Thyroid gland (tissue), 4 donors: Measurements from ENCODE around the gene CD3D. TPM values are rescaled to one million over a fixed set of nuclear protein-coding genes. Genes with fewer than 3 reads are reported as not detected.

Experiments
- DNase-seq, 2 donors: peaks; one replicate each; pipeline ENCODE4 v3.0.0-alpha.2; 2019
- H3K27ac ChIP-seq, 3 donors: fragments of 200-600 bp; sonication (generic); 1 replicate in 2 of 3; 2 replicates in 1 of 3; pipeline ENCODE4 v1.5.1; 2016 to 2019; ENCODE audit warnings: mild to moderate bottlenecking in 1 of 3, moderate library complexity in 1 of 3
- H3K27me3 ChIP-seq: fragments of 200-600 bp; sonication (generic); one replicate; pipeline ENCODE4 v1.5.1; 2019
- H3K36me3 ChIP-seq, 2 donors: fragments of 200-600 bp; sonication (generic); one replicate each; pipeline ENCODE4 v1.5.1; 2016 to 2019
- H3K4me1 ChIP-seq, 2 donors: fragments of 200-600 bp; sonication (generic); one replicate each; pipeline ENCODE4 v1.5.1; 2017 to 2019
- H3K4me3 ChIP-seq, 3 donors: fragments of 200-600 bp; sonication (generic); replicated peaks in 1 of 3; 1 replicate in 2 of 3; 2 replicates in 1 of 3; pipeline ENCODE4 v1.5.1; 2016; ENCODE audit warnings: mild to moderate bottlenecking in 1 of 3
- H3K9me3 ChIP-seq: fragments of 200-600 bp; sonication (generic); one replicate; pipeline ENCODE4 v1.5.1; 2017
- CTCF ChIP-seq, 6 experiments: fragments of 200-600 bp in 3 of 6; fragments of 450-650 bp in 3 of 6; sonication (generic) in 3 of 6; IDR thresholded peaks; one replicate each; pipeline ENCODE4 v1.5.1; 2016 to 2019; ENCODE audit warnings: antibody characterized with exemption in 6 of 6, mild to moderate bottlenecking in 2 of 6, inconsistent platforms in 1 of 6, moderate library complexity in 1 of 6
- POLR2A ChIP-seq, 2 donors: fragments of 450-650 bp; IDR thresholded peaks; one replicate each; pipeline ENCODE4 v1.6.1; 2017; ENCODE audit warnings: antibody characterized with exemption in 2 of 2, mild to moderate bottlenecking in 2 of 2, moderate library complexity in 1 of 2
- WGBS, 2 donors: methylation state at CpG; one replicate each; pipeline ENCODE4 v1.1.5; 2017; 5-methylcytosine and 5-hydroxymethylcytosine counted together
- intact Hi-C: fragments of 100-400 bp; cut with DNase I; formaldehyde crosslinking; loops from one replicate; pipeline ENCODE4 v1.15.1; 2023
- total RNA-seq, 4 donors: library from RNA; depleted of rRNA; stranded (reverse); fragments of >200 nt; gene quantifications; one replicate each; pipeline ENCODE4 v1.2.3, GENCODE V29; 2016

CD3D gene
- total RNA-seq, 4 donors from 2014 or later, result 2.0 to 2.3 (median 2.1) TPM; not detected in 1

- DNase-seq, result no peak
- H3K27me3 ChIP-seq, result no peaks in the 10 kb centered on the region
- intact Hi-C loops, result no loop called here
- peaks cover 72 to 86% of the 10 kb centered on the region in 2 donors for H3K36me3 ChIP-seq
- no peaks in the 10 kb centered on the region for H3K4me1 ChIP-seq
- TF ChIP-seq CTCF (IDR thresholded peaks at IDR 0.05) (no peak), POLR2A (IDR thresholded peaks at IDR 0.05) (no peak)
- H3K9me3 ChIP-seq, result no peaks in the 10 kb centered on the region
- H3K4me3 ChIP-seq, result no peak overlapping the region
- H3K27ac ChIP-seq, result no peak overlapping the region
Observed at GRCh38 chr11:118375978-118376377, 33.5 kb upstream of the CD3D start.

DNA sequence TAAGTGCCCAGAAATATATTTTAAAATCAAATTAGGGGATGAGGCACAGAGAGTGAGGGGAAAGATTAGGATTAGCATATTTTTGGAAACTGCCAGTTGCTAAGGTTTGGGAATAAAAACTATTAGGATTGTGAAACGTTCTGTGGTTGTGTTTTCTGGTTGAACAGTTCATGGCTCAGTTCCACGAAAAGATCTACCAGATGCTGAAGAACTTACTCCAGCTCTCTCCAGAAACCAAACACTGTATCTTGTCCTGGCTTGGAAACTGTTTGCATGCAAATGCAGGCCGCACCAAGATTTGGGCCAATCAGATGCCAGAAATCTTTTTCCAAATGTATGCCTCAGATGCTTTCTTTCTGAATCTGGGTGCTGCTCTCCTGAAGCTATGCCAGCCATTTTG is 32.2 kb upstream of the CD3D start:
- Histone ChIP-seq H3K27ac (no peak overlapping the region), H3K4me1 (no peaks in the 10 kb centered on the region), H3K27me3 (no peaks in the 10 kb centered on the region), H3K4me3 (no peak overlapping the region), H3K9me3 (no peaks in the 10 kb centered on the region), H3K36me3 (peaks cover 73 to 86% of the 10 kb centered on the region in 2 donors)
- TF ChIP-seq CTCF (IDR thresholded peaks at IDR 0.05), result no peak
- no peak for TF ChIP-seq POLR2A (IDR thresholded peaks at IDR 0.05)
- intact Hi-C loops, result no loop called here
- no peak for DNase-seq
- 53 to 54% methylated on average over 3 of the region's 3 CpGs for WGBS, 2 donors

DNA sequence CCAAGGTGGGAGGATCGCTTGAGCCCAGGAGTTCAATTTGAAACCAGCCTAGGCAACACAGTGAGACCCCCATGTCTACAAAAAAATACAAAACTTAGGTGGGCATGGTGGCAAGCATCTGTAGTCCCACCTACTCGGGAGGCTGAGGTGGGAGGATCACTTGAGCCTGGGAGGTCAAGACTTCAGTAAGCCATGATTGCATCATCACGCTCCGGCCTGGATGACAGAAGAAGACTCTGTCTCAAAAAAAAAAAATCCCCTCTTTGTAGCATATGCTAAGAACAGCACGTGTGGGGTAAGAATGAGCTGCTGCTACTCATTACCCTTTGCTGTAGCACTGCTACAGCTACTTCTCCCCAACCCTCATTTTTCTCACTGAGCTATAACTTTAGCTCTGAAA is 31.4 kb upstream of the CD3D start:
- TF ChIP-seq POLR2A (IDR thresholded peaks at IDR 0.05) (no peak), CTCF (IDR thresholded peaks at IDR 0.05) (no peak)
- Histone ChIP-seq H3K4me1 (no peaks in the 10 kb centered on the region), H3K4me3 (no peak overlapping the region), H3K36me3 (peaks cover 73 to 86% of the 10 kb centered on the region in 2 donors), H3K27me3 (no peaks in the 10 kb centered on the region), H3K27ac (no peak overlapping the region), H3K9me3 (no peaks in the 10 kb centered on the region)
- WGBS, 2 donors, result 93 to 99% methylated on average over 5 of the region's 5 CpGs
- intact Hi-C loops, result no loop called here
- DNase-seq, result no peak

DNA sequence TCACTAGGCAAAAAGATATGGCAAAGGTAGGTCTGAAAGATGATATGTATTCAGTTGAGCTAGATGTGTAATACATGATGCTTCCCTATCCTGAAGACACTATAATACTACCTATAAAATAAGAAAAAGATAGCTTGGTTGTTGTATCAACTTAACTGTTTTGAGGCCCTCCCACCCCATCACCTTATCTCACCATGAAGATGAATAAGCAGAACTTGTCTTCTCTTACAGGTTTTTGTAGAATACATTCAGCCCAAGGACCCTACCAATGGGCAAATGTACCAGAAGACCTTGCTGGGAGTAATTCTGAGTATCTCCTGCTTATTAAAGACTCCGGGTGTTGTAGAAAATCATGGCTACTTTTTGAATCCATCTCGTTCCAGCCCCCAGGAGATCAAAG is 30.8 kb upstream of the CD3D start:
- H3K27me3 ChIP-seq, result no peaks in the 10 kb centered on the region
- TF ChIP-seq CTCF (IDR thresholded peaks at IDR 0.05) (no peak), POLR2A (IDR thresholded peaks at IDR 0.05) (no peak)
- H3K36me3 ChIP-seq, result peaks cover 72 to 86% of the 10 kb centered on the region in 2 donors
- no peak overlapping the region for H3K4me3 ChIP-seq
- 89 to 96% methylated on average over 2 of the region's 2 CpGs for WGBS, 2 donors
- intact Hi-C loops, result no loop called here
- H3K27ac ChIP-seq, result no peak overlapping the region
- no peak for DNase-seq
- no peaks in the 10 kb centered on the region for H3K4me1 ChIP-seq
- no peaks in the 10 kb centered on the region for H3K9me3 ChIP-seq

GRCh38 chr11:118370774-118371173 is 28.3 kb upstream of the CD3D start:
- Histone ChIP-seq H3K27me3 (no peaks in the 10 kb centered on the region), H3K36me3 (peaks cover 54 to 76% of the 10 kb centered on the region in 2 donors), H3K9me3 (no peaks in the 10 kb centered on the region), H3K27ac (no peak overlapping the region), H3K4me3 (no peak overlapping the region), H3K4me1 (no peaks in the 10 kb centered on the region)
- DNase-seq, result no peak
- TF ChIP-seq POLR2A (IDR thresholded peaks at IDR 0.05), result no peak
- TF ChIP-seq CTCF (IDR thresholded peaks at IDR 0.05), result no peak
- 94 to 97% methylated on average over 4 of the region's 4 CpGs for WGBS, 2 donors
- intact Hi-C loops, result no loop called here
